ENCODE results near the gene PLCH2.
A peak's percentile ranks its signal among the peaks of the same experiment; 100 is the strongest.
"Not testable (repeated sequence)": the region's sequence is repeated elsewhere in the genome, so short reads cannot be mapped to it uniquely, and the experiment has no call there.

Gene PLCH2

DNA sequence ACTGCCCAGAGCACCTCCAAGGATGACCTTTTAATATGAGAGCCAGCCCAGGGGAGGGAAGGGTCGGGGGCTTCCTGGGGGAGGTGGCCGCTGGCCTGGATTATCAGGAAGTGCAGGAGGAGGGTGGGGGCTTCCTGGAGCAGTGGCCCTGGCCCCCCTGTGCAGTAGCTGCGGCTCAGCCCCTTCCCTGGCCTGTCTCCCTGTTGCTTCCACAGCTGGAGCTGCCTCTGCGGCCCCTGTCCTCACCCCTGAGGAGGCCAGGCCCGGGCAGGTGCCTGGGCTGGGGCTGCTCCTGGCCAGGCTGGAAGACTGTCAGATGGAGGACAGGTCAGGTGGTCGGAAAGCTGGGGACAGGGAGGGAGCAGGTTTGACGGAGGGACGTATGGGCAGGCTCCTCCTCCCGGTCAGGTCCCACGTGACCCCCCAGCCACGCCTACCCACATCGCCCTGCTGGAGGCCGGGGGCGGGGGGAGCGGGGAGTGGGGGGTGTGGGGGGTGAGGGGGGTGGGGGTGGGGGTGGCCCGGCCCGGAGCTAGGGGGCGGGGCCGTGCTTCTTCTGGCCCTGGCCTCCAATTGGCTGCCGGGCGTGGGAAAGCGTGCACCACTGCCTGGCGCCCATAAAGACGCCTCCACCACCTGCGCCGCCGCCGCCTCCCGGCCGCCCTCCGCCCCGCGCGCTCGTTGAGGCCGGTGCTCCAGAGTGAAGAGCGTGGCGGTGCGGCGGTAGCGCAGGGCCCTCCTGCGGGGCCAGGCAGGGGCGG, 69.8 kb downstream of the PLCH2 start:
- Histone ChIP-seq H3K79me1 (ENCODE audit: low read length) (no peaks in the 10 kb centered on the region), H2BK5ac (ENCODE audit: low read length) (no peak overlapping the region), H2AK5ac (ENCODE audit: low read length) (no peak overlapping the region), H3K79me2 (ENCODE audit: control insufficient read depth, insufficient read depth, low read length) (no peaks in the 10 kb centered on the region), H3K27me3 (ENCODE audit: insufficient read depth, low read length, poor library complexity) (no peaks in the 10 kb centered on the region), H3K9ac (ENCODE audit: low read length) (peak overlapping the region; percentile 72), H3K27ac (ENCODE audit: low read depth, low read length) (peak overlapping the region; percentile 62), H3K4me3 (ENCODE audit: low read length) (peak overlapping the region; percentile 44), H3K56ac (ENCODE audit: low read length) (peak overlapping the region; percentile 85), H3K4ac (ENCODE audit: low read depth, low read length) (peak overlapping the region; percentile 10), H3K4me1 (ENCODE audit: control insufficient read depth, low read depth, low read length) (no peaks in the 10 kb centered on the region), H3K4me2 (ENCODE audit: low read length) (peak overlapping the region; percentile 68), H3K36me3 (ENCODE audit: control insufficient read depth, insufficient read depth, low read length) (no peaks in the 10 kb centered on the region), H4K8ac (ENCODE audit: low read depth, low read length) (no peak overlapping the region), H4K5ac (ENCODE audit: low read length) (no peak overlapping the region), H2BK15ac (replicated peaks; ENCODE audit: low read depth) (no peak overlapping the region), H2BK120ac (ENCODE audit: low read depth, low read length) (no peak overlapping the region), H3K18ac (ENCODE audit: low read length) (peak overlapping the region; percentile 69), H3K23ac (ENCODE audit: low read length) (no peak overlapping the region)
- peak; percentile 96 for DNase-seq
- no CpG with 5 or more reads among the region's 43 CpGs for WGBS (ENCODE audit: extremely low coverage, insufficient coverage, low lambda C conversion rate)

DNA sequence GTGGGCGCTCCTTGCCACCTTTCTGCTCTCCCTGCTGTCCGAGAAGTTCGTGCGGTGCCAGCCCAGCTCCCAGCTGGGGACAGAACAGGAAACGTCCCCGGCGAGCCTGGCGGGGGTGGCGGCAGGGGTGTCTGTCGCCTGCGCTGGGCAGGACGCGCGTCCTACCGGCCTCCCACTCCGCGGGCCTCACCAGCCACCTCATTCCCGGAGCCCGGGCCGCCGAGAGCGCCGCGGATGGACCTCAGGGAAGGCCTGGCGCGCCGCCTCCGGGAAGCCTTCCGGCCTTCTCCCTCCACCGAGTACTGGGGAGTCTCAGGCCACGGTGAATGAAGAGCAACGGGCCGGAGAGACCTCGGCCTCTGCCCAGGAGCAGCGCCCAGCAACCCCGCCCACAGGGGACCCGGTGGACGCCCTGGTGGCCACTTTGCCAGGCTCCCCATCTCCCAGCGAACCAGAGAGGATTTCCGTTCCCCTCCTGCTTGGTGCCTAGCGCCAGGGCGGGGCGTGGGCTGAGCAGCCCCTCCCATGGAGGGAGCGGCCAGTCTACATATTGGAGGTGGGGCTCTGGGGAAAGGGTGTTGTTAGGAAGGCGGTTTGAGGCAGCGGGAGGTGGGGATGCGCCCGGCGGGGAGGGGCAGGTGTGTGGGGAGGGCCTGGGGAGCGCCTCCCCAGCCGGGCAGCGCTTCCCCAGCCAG, 70.6 kb downstream of the PLCH2 start:
- H3K36me3 ChIP-seq (ENCODE audit: control insufficient read depth, insufficient read depth, low read length): no peaks in the 10 kb centered on the region
- no peak overlapping the region for H2BK5ac ChIP-seq (ENCODE audit: low read length)
- peak; percentile 94 for DNase-seq
- H3K4me2 ChIP-seq (ENCODE audit: low read length): peak overlapping the region; percentile 70
- peak overlapping the region; percentile 69 for H3K18ac ChIP-seq (ENCODE audit: low read length)
- H2AK5ac ChIP-seq (ENCODE audit: low read length): no peak overlapping the region
- no peak overlapping the region for H4K8ac ChIP-seq (ENCODE audit: low read depth, low read length)
- H3K27ac ChIP-seq (ENCODE audit: low read depth, low read length): peak overlapping the region; percentile 69
- H3K9ac ChIP-seq (ENCODE audit: low read length): peak overlapping the region; percentile 72
- H3K56ac ChIP-seq (ENCODE audit: low read length): peak overlapping the region; percentile 87
- no peaks in the 10 kb centered on the region for H3K4me1 ChIP-seq (ENCODE audit: control insufficient read depth, low read depth, low read length)
- no peaks in the 10 kb centered on the region for H3K79me1 ChIP-seq (ENCODE audit: low read length)
- H2BK120ac ChIP-seq (ENCODE audit: low read depth, low read length): no peak overlapping the region
- no peaks in the 10 kb centered on the region for H3K27me3 ChIP-seq (ENCODE audit: insufficient read depth, low read length, poor library complexity)
- no peak overlapping the region for H4K5ac ChIP-seq (ENCODE audit: low read length)
- H3K23ac ChIP-seq (ENCODE audit: low read length): no peak overlapping the region
- H3K4me3 ChIP-seq (ENCODE audit: low read length): peak overlapping the region; percentile 44
- H3K79me2 ChIP-seq (ENCODE audit: control insufficient read depth, insufficient read depth, low read length): no peaks in the 10 kb centered on the region
- H2BK15ac ChIP-seq (replicated peaks; ENCODE audit: low read depth): no peak overlapping the region
- no peak overlapping the region for H3K4ac ChIP-seq (ENCODE audit: low read depth, low read length)
- WGBS (ENCODE audit: extremely low coverage, insufficient coverage, low lambda C conversion rate): no CpG with 5 or more reads among the region's 52 CpGs

DNA sequence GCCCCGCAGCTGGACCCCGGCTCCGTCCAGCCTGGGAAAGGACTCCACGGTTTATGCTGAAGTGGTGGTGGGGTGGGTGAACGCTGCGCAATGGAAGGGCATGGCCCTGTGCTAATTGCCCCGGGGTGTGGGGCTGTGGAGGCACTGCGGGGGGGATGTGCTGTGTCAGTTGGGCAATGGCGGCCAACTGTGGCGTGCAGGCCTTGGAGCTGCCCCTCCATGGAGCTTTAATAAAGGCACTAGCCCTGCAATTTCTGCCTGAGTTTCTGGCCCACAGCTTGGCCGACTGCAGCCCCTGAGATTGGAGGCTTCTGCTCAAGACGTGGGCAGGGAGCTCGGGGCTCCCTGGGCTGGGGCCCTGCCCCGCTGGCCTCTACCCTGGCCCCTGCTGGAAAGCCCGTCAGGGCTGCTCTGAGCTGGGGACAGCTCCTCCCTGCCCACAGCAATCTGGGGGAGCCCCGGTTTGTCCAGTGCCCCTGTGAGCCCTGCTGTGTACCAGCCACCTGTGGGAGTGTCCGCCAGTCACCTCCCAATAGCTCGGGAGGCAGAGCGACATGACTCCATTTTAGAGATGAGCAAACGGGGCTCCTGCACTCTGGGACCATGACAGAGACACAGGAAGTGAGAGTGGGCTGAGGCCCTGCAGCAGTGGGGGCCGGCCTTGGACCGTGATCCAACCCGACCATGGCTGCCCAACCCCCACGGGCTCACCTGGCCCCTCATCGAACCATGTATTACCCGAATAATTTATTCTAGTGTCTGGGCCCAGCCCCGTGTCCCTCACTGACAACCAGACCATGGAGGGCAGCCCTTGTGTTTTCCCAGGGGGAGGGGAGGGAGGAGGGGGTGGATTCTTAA, 71.3 kb downstream of the PLCH2 start:
- no peak overlapping the region for H2AK5ac ChIP-seq (ENCODE audit: low read length)
- no peak overlapping the region for H4K5ac ChIP-seq (ENCODE audit: low read length)
- H3K36me3 ChIP-seq (ENCODE audit: control insufficient read depth, insufficient read depth, low read length): no peaks in the 10 kb centered on the region
- peak overlapping the region; percentile 51 for H3K18ac ChIP-seq (ENCODE audit: low read length)
- no peaks in the 10 kb centered on the region for H3K79me1 ChIP-seq (ENCODE audit: low read length)
- peak overlapping the region; percentile 69 for H3K27ac ChIP-seq (ENCODE audit: low read depth, low read length)
- no peak overlapping the region for H2BK15ac ChIP-seq (replicated peaks; ENCODE audit: low read depth)
- H2BK5ac ChIP-seq (ENCODE audit: low read length): no peak overlapping the region
- no peaks in the 10 kb centered on the region for H3K4me1 ChIP-seq (ENCODE audit: control insufficient read depth, low read depth, low read length)
- H3K9ac ChIP-seq (ENCODE audit: low read length): peak overlapping the region; percentile 61
- no peak overlapping the region for H2BK120ac ChIP-seq (ENCODE audit: low read depth, low read length)
- H3K27me3 ChIP-seq (ENCODE audit: insufficient read depth, low read length, poor library complexity): no peaks in the 10 kb centered on the region
- H4K8ac ChIP-seq (ENCODE audit: low read depth, low read length): no peak overlapping the region
- no peaks in the 10 kb centered on the region for H3K79me2 ChIP-seq (ENCODE audit: control insufficient read depth, insufficient read depth, low read length)
- DNase-seq: no peak
- H3K23ac ChIP-seq (ENCODE audit: low read length): no peak overlapping the region
- H3K4me2 ChIP-seq (ENCODE audit: low read length): peak overlapping the region; percentile 70
- H3K4ac ChIP-seq (ENCODE audit: low read depth, low read length): no peak overlapping the region
- peak overlapping the region; percentile 87 for H3K56ac ChIP-seq (ENCODE audit: low read length)
- H3K4me3 ChIP-seq (ENCODE audit: low read length): peak overlapping the region; percentile 4
- no CpG with 5 or more reads among the region's 27 CpGs for WGBS (ENCODE audit: extremely low coverage, insufficient coverage, low lambda C conversion rate)

DNA sequence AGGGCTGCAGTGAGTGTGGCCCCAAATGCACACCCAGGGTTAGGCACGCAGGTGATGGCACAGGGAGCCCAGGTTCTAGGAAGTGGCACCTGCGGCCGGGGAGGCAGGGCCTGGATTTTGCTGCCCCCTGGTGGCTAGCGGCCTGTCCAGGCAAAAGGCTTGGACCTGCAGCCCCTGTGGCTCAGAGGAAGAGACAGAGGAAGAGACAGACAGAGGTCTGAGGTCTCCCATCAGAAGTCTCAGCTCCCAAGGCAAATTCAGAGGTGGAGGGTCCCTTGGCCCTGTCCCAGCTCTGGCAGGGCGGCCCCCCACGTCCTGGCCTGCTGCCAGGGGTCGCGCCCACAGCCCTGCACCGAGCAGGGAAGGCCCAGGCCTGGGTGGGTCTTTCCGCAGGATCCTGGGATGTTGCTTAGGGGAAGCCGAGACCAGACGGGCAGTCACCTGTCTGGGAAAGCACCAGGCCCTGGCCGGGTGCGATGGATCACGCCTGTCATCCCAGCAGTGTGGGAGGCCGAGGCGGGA, 72.0 kb downstream of the PLCH2 start:
- peak; percentile 84 for DNase-seq
- no CpG with 5 or more reads among the region's 17 CpGs for WGBS (ENCODE audit: extremely low coverage, insufficient coverage, low lambda C conversion rate)
- Histone ChIP-seq H4K5ac (ENCODE audit: low read length) (no peak overlapping the region), H4K8ac (ENCODE audit: low read depth, low read length) (no peak overlapping the region), H3K4me3 (ENCODE audit: low read length) (no peak overlapping the region), H3K23ac (ENCODE audit: low read length) (no peak overlapping the region), H2BK15ac (replicated peaks; ENCODE audit: low read depth) (no peak overlapping the region), H3K79me1 (ENCODE audit: low read length) (no peaks in the 10 kb centered on the region), H3K27ac (ENCODE audit: low read depth, low read length) (peak overlapping the region; percentile 12), H3K36me3 (ENCODE audit: control insufficient read depth, insufficient read depth, low read length) (no peaks in the 10 kb centered on the region), H3K4ac (ENCODE audit: low read depth, low read length) (no peak overlapping the region), H3K27me3 (ENCODE audit: insufficient read depth, low read length, poor library complexity) (no peaks in the 10 kb centered on the region), H2BK120ac (ENCODE audit: low read depth, low read length) (no peak overlapping the region), H3K9ac (ENCODE audit: low read length) (peak overlapping the region; percentile 44), H3K18ac (ENCODE audit: low read length) (no peak overlapping the region), H3K79me2 (ENCODE audit: control insufficient read depth, insufficient read depth, low read length) (no peaks in the 10 kb centered on the region), H3K4me1 (ENCODE audit: control insufficient read depth, low read depth, low read length) (no peaks in the 10 kb centered on the region), H2AK5ac (ENCODE audit: low read length) (no peak overlapping the region), H3K56ac (ENCODE audit: low read length) (peak overlapping the region; percentile 76), H3K4me2 (ENCODE audit: low read length) (no peak overlapping the region), H2BK5ac (ENCODE audit: low read length) (no peak overlapping the region)

DNA sequence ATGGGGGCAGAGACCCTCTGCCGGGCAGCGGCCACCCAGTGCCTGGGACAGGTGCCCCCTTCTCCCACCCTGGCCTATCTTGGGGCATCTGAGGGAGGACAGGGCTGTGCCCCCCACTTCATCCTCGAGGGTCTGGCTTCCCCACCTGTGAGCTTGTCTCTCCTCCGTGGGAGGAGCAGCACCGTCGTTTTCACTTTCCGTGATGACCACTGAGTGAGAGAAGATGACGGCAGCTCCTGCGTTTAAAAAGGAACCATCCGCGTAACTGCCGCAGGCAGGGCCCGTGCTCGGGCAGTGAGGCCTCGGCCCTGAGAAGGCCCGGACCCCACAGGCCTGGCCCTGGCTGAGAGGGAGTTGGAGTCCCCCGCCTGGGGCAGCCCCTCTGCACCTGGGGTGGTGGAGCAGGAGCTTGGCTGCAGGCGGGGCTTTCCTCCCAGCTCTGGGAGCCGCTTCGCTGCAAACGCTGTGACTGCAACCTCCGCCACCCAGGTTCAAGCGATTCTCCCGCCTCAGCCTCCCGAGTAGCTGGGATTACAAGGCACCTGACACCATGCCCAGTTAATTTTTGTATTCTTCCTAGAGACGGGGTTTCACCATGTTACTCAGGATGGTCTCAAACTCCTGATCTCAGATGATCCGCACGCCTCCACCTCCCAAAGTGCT, 73.4 kb downstream of the PLCH2 start:
- not testable (repeated sequence) for H3K23ac ChIP-seq (ENCODE audit: low read length); DNase-seq; H3K79me2 ChIP-seq (ENCODE audit: control insufficient read depth, insufficient read depth, low read length); H3K4me3 ChIP-seq (ENCODE audit: low read length); H3K27ac ChIP-seq (ENCODE audit: low read depth, low read length); H3K27me3 ChIP-seq (ENCODE audit: insufficient read depth, low read length, poor library complexity); H3K36me3 ChIP-seq (ENCODE audit: control insufficient read depth, insufficient read depth, low read length); H4K8ac ChIP-seq (ENCODE audit: low read depth, low read length); H3K56ac ChIP-seq (ENCODE audit: low read length); H2AK5ac ChIP-seq (ENCODE audit: low read length); H2BK120ac ChIP-seq (ENCODE audit: low read depth, low read length); H3K4me2 ChIP-seq (ENCODE audit: low read length); H3K4ac ChIP-seq (ENCODE audit: low read depth, low read length); H4K5ac ChIP-seq (ENCODE audit: low read length); H3K18ac ChIP-seq (ENCODE audit: low read length); H3K79me1 ChIP-seq (ENCODE audit: low read length); H2BK15ac ChIP-seq (replicated peaks; ENCODE audit: low read depth); H3K4me1 ChIP-seq (ENCODE audit: control insufficient read depth, low read depth, low read length); H3K9ac ChIP-seq (ENCODE audit: low read length); H2BK5ac ChIP-seq (ENCODE audit: low read length)
- WGBS (ENCODE audit: extremely low coverage, insufficient coverage, low lambda C conversion rate): no CpG with 5 or more reads among the region's 28 CpGs
